ENCODE measurements around the gene LANCL3. TPM values are rescaled to one million over a fixed set of nuclear protein-coding genes. Genes with fewer than 3 reads are reported as not detected.

The LANCL3 gene
- total RNA-seq, 1 experiment from 2014 or later: 0.26 TPM

- H4K5ac ChIP-seq (ENCODE audit: insufficient read length, low read depth, low read length): no peak overlapping the region
- no peak overlapping the region for H2AFZ ChIP-seq (ENCODE audit: low read length)
- H2BK12ac ChIP-seq (ENCODE audit: insufficient read length, low read depth, low read length): no peak overlapping the region
- H3K27ac ChIP-seq (ENCODE audit: insufficient read length, low read depth, low read length): no peak overlapping the region
- H2BK20ac ChIP-seq (ENCODE audit: low read depth, low read length, poor library complexity, severe bottlenecking): no peak overlapping the region
- Mint-ChIP-seq H3K36me3 (ENCODE audit: insufficient read depth in 1 of 3, low read depth in 3 of 3) (peaks cover 0 to 5% (median 2%) of the 10 kb centered on the region in 3 experiments; a peak in 4 of 7 replicates), H3K27ac (no peak overlapping the region), H3K9me3 (peaks cover 37 to 46% of the 10 kb centered on the region in 2 experiments), H3K4me1 (no peaks in the 10 kb centered on the region; a peak in 1 of 4 replicates), H3K27me3 (ENCODE audit: low read depth) (peaks cover 16% of the 10 kb centered on the region), H3K4me3 (no peak overlapping the region)
- no peaks in the 10 kb centered on the region for H3K79me1 ChIP-seq (ENCODE audit: insufficient read depth, low read depth, low read length, poor library complexity, severe bottlenecking)
- H3K4ac ChIP-seq (ENCODE audit: low read depth, low read length): no peak overlapping the region
- H2BK120ac ChIP-seq (ENCODE audit: low read depth, low read length, poor library complexity, severe bottlenecking): no peak overlapping the region
- no peaks in the 10 kb centered on the region for H3K4me1 ChIP-seq (ENCODE audit: insufficient read depth, low read length)
- H2AK5ac ChIP-seq (ENCODE audit: insufficient read length, low read length): no peak overlapping the region
- no peak overlapping the region for H3K9ac ChIP-seq (ENCODE audit: extremely low read depth, insufficient read length, low read length)
- no peak overlapping the region for H3K23ac ChIP-seq (ENCODE audit: insufficient read length, low read depth, low read length)
- no peak overlapping the region for H2BK5ac ChIP-seq (ENCODE audit: insufficient read length, low read length)
- H3K18ac ChIP-seq (ENCODE audit: insufficient read length, low read depth, low read length): no peak overlapping the region
- no peak overlapping the region for H4K91ac ChIP-seq (ENCODE audit: insufficient read length, low read depth, low read length)
- H3K56ac ChIP-seq (ENCODE audit: insufficient read length, low read depth, low read length): no peak overlapping the region
- no peaks in the 10 kb centered on the region for H3K9me3 ChIP-seq (ENCODE audit: control insufficient read depth, low read depth, low read length)
- TF ChIP-seq, protein P1, sequence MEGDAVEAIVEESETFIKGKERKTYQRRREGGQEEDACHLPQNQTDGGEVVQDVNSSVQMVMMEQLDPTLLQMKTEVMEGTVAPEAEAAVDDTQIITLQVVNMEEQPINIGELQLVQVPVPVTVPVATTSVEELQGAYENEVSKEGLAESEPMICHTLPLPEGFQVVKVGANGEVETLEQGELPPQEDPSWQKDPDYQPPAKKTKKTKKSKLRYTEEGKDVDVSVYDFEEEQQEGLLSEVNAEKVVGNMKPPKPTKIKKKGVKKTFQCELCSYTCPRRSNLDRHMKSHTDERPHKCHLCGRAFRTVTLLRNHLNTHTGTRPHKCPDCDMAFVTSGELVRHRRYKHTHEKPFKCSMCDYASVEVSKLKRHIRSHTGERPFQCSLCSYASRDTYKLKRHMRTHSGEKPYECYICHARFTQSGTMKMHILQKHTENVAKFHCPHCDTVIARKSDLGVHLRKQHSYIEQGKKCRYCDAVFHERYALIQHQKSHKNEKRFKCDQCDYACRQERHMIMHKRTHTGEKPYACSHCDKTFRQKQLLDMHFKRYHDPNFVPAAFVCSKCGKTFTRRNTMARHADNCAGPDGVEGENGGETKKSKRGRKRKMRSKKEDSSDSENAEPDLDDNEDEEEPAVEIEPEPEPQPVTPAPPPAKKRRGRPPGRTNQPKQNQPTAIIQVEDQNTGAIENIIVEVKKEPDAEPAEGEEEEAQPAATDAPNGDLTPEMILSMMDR (conservative IDR thresholded peaks at IDR 0.05): no peak
- H3K79me2 ChIP-seq (ENCODE audit: insufficient read depth, low read length): no peaks in the 10 kb centered on the region
- H3K14ac ChIP-seq (ENCODE audit: insufficient read depth, low read length): no peak overlapping the region
- H3T11ph ChIP-seq (ENCODE audit: low read length): no peak overlapping the region
- no peaks in the 10 kb centered on the region for H4K20me1 ChIP-seq (ENCODE audit: control insufficient read depth, insufficient read depth, insufficient read length)
- no peak overlapping the region for H3K4me2 ChIP-seq (ENCODE audit: insufficient read depth, insufficient read length, low read length)
- peaks cover 6% of the 10 kb centered on the region; the same call in 1 of the 2 replicates for H3K27me3 ChIP-seq (ENCODE audit: insufficient read depth, low read length)
- H2BK15ac ChIP-seq (ENCODE audit: low read depth, low read length): no peak overlapping the region
- H3K23me2 ChIP-seq (ENCODE audit: insufficient read length, low read depth, low read length, poor library complexity, severe bottlenecking): no peaks in the 10 kb centered on the region
- DNase-seq: no peak
- H4K8ac ChIP-seq (replicated peaks; ENCODE audit: insufficient read length, low read depth, low read length): no peak overlapping the region
These were observed 118.7 kb downstream of the LANCL3 start for GRCh38 chrX:37690119-37690518.
